GM21526 (cell line): ENCODE measurements around the gene PLA2G15.

ENCODE experiments used
- ATAC-seq: cut with Tn5 transposase; IDR thresholded peaks from one replicate; pipeline ENCODE4 v1.9.1; 2021; ENCODE audit warnings: moderate library complexity; ENCODE audit not compliant: unreplicated experiment, low FRiP score

PLA2G15 gene

GRCh38 chr16:68296291-68296690, 51.1 kb downstream of the PLA2G15 start:
- ATAC-seq = no peak

DNA sequence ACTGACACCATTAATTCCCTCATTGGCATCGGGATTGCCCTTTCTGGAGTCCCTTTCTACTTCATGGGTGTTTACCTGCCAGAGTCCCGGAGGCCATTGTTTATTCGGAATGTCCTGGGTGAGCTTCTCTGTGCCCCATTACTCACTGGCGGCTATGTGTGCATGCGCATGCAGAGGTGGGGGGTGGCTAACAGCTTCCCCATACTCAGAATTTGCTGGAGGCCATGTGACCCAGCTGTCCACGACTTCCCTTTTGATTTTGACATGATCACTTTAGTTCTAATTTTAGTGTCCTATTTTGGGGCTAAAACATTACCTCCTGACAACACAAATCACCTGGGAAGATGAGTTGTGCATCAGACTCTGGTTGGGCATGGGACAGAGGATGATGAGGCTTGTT, 51.5 kb downstream of the PLA2G15 start:
- ATAC-seq = no peak

DNA sequence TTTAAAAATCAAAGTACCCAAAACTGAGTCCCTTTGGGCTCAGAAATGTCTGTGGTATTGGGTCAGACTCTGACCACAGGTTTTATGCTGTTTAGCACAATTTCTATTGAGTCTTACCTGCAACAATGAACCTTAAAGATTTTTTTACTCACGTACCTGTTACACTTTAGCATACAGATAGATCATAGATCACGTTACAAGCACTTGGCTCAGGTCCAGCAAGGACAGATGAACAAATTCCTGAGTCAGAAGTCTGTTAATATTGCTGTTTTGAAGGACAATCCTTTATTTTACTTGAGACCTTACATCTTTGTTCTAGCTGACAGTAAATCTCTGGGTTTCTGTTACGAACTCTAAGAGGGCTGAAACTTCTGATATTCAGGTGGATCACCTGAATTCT, 52.7 kb downstream of the PLA2G15 start:
- no peak for ATAC-seq

GRCh38 chr16:68298312-68298711, 53.1 kb downstream of the PLA2G15 start:
- no peak for ATAC-seq

DNA sequence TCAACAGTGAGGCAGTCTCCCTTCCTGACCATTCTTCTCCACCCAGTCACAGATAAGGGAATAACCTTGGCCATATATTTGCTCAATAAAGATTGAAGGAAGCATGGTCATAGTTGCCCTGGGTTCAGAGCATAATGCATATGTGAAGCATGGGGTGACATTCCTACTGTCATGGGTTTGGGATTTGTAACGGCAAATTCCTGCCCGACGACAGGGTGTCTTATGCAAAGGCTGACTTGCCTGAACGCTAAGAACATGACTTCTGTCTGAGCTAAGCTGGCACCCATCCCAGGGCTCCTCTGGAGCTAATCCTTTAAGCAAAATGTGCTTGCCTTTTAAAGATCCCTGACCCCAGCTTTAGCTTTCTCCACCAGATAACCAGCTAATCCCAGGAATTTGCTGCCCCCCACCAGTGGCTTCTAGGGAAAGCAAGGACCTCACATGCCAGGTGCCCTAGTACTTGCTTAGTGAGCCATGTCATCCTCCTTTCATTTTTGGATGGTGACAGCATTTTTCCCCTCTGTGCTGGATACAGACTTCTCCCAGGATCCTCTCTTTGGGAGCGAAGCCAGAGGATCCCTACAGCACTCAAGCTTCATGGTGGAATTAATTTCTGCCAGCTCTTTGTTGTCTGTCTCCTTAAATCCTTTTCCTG, 53.9 kb downstream of the PLA2G15 start:
- no peak for ATAC-seq

DNA sequence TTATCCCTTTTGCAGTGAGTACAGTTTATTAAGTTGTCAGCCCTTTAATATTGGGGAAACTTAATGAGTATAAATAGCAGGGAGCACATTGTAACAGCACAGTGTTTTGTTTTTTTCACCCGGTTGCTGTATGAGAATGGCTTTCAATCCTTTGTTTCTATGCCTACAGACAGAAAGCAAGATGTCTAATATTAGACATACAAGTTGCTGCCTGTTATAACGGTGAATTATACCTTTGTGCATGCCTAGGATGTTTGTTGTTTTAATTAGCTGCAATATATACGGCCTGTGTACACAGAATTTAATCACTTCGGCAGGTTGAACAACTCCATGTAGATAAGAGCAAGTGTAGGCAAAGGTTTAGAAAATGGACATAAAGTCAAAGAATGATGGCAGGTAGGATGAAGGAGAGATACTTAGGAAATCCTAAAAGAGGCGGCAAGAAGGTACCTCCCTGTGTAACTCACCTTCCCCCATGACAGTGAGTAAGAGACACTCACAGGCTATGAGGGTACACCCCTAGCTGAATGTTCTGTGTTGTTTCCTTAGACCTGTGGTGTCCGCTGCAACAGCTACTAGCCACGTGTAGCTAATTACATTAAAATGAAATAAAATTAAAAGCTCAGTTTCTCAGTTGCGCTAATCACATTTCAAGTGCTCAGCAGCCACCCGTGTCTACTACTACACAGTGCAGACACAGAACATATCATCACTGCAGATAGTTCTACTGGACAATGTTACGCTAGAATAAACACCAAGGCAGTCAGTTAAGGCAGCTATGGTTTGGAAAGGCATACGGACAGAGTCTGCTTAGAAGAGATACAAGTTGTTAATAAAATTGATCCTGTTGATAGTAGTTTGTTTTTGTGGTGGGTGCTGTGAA, 54.6 kb downstream of the PLA2G15 start:
- no peak for ATAC-seq

DNA sequence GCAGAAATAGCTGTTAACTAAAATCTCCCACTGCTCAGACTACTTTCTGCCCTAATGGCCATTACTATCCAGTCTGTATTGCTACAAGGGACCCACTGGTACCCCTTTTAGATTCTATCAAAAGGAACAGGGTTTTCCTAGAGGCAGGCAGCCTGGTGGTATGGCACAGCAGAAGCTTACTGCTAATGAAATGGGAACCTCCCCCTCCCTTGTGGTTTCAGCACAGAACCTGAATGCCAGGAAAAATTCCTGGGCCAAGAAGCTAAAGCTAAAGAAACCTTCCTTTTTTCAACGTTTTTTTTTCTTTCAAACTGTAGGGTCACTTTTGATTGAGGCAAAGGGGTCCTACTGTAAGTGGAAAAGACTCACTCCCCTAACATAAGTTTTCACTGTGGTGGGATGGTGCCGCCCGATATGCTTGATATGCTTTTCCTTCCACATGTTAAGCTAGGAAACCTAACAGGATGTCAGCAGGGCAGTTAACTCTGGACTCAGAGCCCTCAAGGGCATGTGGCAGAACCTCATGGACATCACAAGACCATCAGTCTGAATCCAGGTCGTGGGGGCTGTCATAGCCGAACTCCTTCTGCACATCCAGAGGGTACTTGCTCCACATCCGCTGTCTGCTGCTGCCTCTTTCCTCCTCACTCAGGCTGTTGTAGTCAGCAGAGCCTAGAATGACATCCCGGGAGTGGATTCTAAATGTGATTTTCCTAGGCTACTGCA, 55.7 kb downstream of the PLA2G15 start:
- ATAC-seq = no peak

DNA sequence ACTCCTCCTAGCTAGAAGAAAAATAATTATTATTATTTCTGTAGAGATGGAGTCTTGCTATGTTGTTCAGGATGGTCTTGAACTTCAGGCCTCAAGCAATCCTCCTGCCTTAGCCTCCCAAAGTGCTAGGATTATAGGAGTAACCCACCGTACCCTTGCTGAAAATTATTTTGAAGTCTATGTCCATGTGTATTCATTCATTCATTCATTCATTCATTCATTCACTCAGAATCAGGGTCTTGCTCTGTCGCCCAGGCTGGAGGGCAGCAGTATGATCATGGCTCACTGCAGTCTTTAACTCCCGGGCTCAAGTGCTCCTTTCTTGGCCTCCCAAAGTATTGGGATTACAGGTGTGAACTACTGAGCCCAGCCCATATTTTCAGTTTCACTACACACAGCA, 61.5 kb downstream of the PLA2G15 start:
- ATAC-seq = no peak

DNA sequence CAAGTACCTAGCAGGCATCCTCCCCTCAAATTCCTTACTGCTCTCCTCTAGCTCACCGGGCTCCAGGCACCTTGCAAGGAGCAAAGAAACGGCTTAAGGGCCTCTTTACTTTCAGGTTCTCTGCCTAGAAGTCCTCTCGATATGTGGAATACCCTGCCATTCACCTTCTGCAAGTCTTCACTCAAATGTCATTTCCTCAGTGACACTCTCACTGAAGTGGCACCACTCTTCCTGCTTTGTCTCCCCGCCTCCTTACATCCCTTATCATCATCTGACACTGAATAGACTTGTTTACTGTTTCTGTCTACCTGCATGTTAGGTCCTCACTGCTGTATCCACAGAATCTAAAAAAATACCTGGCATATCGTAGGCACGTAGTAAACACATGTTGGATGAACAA, 64.6 kb downstream of the PLA2G15 start:
- ATAC-seq = no peak

DNA sequence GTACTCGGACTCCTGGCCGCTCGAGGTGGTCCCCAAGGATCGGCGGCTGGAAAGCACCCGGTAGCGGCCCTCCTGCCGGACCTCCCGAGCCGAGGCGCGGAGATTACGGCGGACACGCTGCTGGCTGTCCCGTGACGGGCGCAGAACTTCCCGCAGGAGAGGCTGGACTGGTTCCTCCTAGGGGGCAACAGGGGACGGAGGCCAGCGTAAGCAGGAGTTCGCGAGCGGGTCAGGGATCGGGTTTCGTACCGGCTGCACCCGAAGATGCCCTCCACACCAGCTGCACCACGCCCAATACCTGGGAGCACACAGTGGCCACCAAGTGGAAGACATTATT, 65.2 kb downstream of the PLA2G15 start:
- ATAC-seq = peak; percentile 22
